HL-60 (cell line): ENCODE data around the gene CAMTA1.

Experiments used
- DNase-seq, 2 experiments: peaks; one replicate each; pipeline ENCODE4 v3.0.0-alpha.2; 2010 to 2020; ENCODE audit warnings: low read depth in 1 of 2, low spot score in 1 of 2
- H3K27ac ChIP-seq: fragments of 250-450 bp; sonication (Bioruptor Pico); replicated peaks from 2 replicates; pipeline ENCODE4 v1.5.1; 2020; ENCODE audit warnings: mild to moderate bottlenecking, moderate library complexity
- H3K27me3 ChIP-seq: fragments of 250-450 bp; sonication (Bioruptor Pico); 2 replicates; pipeline ENCODE4 v1.5.1; 2021; ENCODE audit warnings: mild to moderate bottlenecking, moderate library complexity; ENCODE audit not compliant: insufficient read depth, poor library complexity, severe bottlenecking
- H3K4me3 ChIP-seq: replicated peaks from 2 replicates; pipeline ENCODE4 v1.5.1; 2011; ENCODE audit warnings: mild to moderate bottlenecking, control low read depth, low read length; ENCODE audit not compliant: insufficient read depth
- GABPA ChIP-seq: IDR thresholded peaks from 2 replicates; pipeline ENCODE4 v1.6.1; 2012; ENCODE audit warnings: low read depth
- POLR2AphosphoS5 ChIP-seq: IDR thresholded peaks from 2 replicates; pipeline ENCODE4 v1.6.1; 2012; ENCODE audit warnings: low read depth
- SPI1 ChIP-seq: IDR thresholded peaks from 2 replicates; pipeline ENCODE4 v1.6.1; 2012; ENCODE audit warnings: low read depth, mild to moderate bottlenecking, borderline replicate concordance
- TF ChIP-seq, protein P1 (sequence below): IDR thresholded peaks from one replicate; pipeline ENCODE4 v1.5.1; 2011; ENCODE audit warnings: low read length, control low read depth, inconsistent platforms; ENCODE audit not compliant: insufficient read depth
- TF ChIP-seq, protein P2 (sequence below): IDR thresholded peaks from 2 replicates; pipeline ENCODE4 v1.6.1; 2012; ENCODE audit warnings: low read depth; ENCODE audit not compliant: insufficient replicate concordance

The CAMTA1 gene

DNA sequence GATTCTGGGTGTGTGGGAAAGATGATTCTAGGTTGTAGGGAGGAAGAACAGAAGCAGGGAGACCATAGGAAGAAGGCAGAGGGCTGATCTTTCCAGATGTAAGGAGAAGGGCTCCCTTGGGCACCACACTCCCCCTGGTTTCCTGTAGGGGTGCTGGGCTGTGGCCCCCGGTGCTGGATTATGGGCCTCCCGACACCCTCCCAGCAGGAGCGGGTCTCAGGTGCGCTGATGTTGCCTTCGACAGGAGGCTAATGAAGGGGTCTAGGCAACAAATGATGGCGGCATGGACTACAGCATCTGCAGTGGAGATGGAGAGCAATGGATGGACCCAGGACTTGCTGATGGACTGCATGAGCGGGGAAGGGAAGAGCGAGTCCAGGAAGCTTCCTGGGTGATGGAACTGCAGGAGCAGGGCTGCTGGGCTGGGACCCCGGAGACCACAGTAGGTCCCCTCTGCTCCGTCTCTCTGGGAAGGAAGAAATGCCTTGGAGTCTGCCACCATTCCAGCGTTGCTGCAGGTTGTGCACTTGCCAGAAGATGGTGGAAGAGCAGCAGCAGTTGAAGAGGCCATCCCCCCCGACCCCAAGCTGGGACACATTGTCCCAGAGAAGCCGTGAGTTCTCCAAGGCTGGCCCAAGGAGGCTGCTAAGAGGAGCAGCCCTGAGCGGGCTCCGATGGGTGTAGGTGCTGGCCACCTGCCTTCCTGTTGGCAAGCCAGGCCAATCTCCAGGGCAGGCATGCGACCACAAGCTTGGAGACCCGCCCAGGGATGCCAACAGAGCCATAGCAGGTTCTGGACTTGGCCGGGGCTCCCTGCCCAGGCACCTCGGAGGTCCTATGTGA, 890.4 kb downstream of the CAMTA1 start:
- Histone ChIP-seq H3K4me3 (no peak overlapping the region), H3K27ac (no peak overlapping the region), H3K27me3 (peaks cover 12% of the 10 kb centered on the region)
- DNase-seq, result no peak
- TF ChIP-seq, protein P1, sequence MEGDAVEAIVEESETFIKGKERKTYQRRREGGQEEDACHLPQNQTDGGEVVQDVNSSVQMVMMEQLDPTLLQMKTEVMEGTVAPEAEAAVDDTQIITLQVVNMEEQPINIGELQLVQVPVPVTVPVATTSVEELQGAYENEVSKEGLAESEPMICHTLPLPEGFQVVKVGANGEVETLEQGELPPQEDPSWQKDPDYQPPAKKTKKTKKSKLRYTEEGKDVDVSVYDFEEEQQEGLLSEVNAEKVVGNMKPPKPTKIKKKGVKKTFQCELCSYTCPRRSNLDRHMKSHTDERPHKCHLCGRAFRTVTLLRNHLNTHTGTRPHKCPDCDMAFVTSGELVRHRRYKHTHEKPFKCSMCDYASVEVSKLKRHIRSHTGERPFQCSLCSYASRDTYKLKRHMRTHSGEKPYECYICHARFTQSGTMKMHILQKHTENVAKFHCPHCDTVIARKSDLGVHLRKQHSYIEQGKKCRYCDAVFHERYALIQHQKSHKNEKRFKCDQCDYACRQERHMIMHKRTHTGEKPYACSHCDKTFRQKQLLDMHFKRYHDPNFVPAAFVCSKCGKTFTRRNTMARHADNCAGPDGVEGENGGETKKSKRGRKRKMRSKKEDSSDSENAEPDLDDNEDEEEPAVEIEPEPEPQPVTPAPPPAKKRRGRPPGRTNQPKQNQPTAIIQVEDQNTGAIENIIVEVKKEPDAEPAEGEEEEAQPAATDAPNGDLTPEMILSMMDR, result no peak
- TF ChIP-seq, protein P2, sequence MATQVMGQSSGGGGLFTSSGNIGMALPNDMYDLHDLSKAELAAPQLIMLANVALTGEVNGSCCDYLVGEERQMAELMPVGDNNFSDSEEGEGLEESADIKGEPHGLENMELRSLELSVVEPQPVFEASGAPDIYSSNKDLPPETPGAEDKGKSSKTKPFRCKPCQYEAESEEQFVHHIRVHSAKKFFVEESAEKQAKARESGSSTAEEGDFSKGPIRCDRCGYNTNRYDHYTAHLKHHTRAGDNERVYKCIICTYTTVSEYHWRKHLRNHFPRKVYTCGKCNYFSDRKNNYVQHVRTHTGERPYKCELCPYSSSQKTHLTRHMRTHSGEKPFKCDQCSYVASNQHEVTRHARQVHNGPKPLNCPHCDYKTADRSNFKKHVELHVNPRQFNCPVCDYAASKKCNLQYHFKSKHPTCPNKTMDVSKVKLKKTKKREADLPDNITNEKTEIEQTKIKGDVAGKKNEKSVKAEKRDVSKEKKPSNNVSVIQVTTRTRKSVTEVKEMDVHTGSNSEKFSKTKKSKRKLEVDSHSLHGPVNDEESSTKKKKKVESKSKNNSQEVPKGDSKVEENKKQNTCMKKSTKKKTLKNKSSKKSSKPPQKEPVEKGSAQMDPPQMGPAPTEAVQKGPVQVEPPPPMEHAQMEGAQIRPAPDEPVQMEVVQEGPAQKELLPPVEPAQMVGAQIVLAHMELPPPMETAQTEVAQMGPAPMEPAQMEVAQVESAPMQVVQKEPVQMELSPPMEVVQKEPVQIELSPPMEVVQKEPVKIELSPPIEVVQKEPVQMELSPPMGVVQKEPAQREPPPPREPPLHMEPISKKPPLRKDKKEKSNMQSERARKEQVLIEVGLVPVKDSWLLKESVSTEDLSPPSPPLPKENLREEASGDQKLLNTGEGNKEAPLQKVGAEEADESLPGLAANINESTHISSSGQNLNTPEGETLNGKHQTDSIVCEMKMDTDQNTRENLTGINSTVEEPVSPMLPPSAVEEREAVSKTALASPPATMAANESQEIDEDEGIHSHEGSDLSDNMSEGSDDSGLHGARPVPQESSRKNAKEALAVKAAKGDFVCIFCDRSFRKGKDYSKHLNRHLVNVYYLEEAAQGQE, result no peak
- no peak for TF ChIP-seq SPI1
- TF ChIP-seq POLR2AphosphoS5, result no peak
- no peak for TF ChIP-seq GABPA

DNA sequence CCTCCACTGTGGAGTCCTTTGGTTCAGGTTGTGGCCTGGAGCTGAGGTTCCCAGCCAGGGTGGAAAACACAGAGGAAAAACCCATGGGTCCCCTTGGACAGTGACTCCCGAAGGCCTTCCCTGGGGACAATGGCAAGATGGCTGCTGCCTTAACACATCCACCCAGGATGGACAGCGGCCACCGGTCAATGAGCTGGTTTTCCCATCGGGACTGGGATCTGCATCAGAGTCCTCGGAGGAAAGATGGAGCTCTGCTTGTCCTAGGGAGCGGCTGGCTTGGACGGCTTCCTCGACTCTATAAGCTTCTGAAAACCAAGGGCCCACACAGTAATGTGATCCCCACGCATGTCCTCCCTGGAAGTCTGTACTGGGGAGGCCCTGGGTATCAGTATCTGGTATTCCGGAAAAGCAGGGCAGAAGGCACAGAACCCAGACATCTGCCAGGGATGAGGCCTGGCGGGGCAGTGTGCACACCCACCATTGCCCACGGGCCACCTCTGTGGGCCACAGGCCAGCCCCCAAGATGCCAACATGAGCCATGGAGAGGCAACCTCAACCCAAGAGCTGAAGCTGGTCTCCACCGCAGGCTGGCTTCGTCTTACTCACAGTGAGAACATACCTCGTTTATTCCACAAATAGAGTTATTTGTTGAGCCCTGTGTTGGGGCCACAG, 891.2 kb downstream of the CAMTA1 start:
- TF ChIP-seq, protein P2, result no peak
- TF ChIP-seq SPI1 (no peak), POLR2AphosphoS5 (no peak), GABPA (no peak)
- TF ChIP-seq, protein P1, result no peak
- Histone ChIP-seq H3K27me3 (peaks cover 19% of the 10 kb centered on the region), H3K4me3 (no peak overlapping the region), H3K27ac (no peak overlapping the region)
- no peak for DNase-seq

DNA sequence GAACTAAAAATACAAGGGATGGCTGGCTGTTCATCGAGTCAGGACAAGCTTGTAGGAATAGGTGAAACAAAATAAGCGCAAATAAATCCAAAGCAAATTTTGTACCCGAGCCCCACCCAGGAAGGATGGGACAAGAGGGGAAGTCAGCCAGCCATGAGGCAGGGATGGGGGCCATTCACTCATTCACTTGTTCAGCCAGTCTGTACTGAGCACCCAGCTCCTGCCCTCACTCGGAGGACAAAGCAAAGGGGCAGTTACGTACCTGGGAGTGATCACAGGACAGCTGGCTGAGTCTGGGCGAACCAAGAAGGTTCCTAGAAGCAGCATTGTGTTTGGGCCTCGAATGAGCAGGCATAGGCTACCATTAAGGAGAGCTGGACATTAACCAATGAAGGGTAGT, 891.9 kb downstream of the CAMTA1 start:
- DNase-seq, result no peak
- H3K27me3 ChIP-seq, result peaks cover 21% of the 10 kb centered on the region
- TF ChIP-seq, protein P2, result no peak
- TF ChIP-seq SPI1 (no peak), GABPA (no peak), POLR2AphosphoS5 (no peak)
- TF ChIP-seq, protein P1, result no peak
- no peak overlapping the region for H3K4me3 ChIP-seq
- no peak overlapping the region for H3K27ac ChIP-seq
